Ascending aorta (tissue), 2 donors: ENCODE measurements around the gene SV2B. TPM values are rescaled to one million over a fixed set of nuclear protein-coding genes. Genes with fewer than 3 reads are reported as not detected.

ENCODE experiments used
- DNase-seq, 2 donors: peaks; one replicate each; pipeline ENCODE4 v3.0.0-alpha.2; 2019; ENCODE audit warnings: low spot score in 2 of 2
- H3K27ac ChIP-seq, 2 donors: fragments of 200-600 bp; sonication (generic); one replicate each; pipeline ENCODE4 v1.5.1; 2016 to 2017; ENCODE audit warnings: mild to moderate bottlenecking in 1 of 2
- H3K27me3 ChIP-seq: fragments of 200-600 bp; sonication (generic); one replicate; pipeline ENCODE4 v1.5.1; 2017
- H3K36me3 ChIP-seq, 2 donors: fragments of 200-600 bp; sonication (generic); one replicate each; pipeline ENCODE4 v1.5.1; 2016
- H3K4me1 ChIP-seq, 2 donors: fragments of 200-600 bp; sonication (generic); one replicate each; pipeline ENCODE4 v1.5.1; 2016 to 2017; ENCODE audit warnings: mild to moderate bottlenecking in 1 of 2
- H3K4me3 ChIP-seq, 2 donors: fragments of 200-600 bp; sonication (generic); one replicate each; pipeline ENCODE4 v1.5.1; 2016 to 2017; ENCODE audit warnings: mild to moderate bottlenecking in 1 of 2
- H3K9me3 ChIP-seq, 2 donors: fragments of 200-600 bp; sonication (generic); one replicate each; pipeline ENCODE4 v1.5.1; 2016
- CTCF ChIP-seq, 3 experiments: fragments of 200-600 bp in 2 of 3; fragments of 450-650 bp in 1 of 3; sonication (generic) in 2 of 3; IDR thresholded peaks; one replicate each; pipeline ENCODE4 v1.5.1; 2016 to 2019; ENCODE audit warnings: antibody characterized with exemption in 3 of 3, mild to moderate bottlenecking in 1 of 3, moderate library complexity in 1 of 3
- intact Hi-C: fragments of 100-400 bp; cut with DNase I; formaldehyde crosslinking; loops from one replicate; pipeline ENCODE4 v1.15.1; 2023
- total RNA-seq: library from RNA; depleted of rRNA; stranded (reverse); fragments of >200 nt; gene quantifications from one replicate; pipeline ENCODE4 v1.1.0, GENCODE V29; 2016

The SV2B gene
- total RNA-seq, 1 donor from 2014 or later: 0.11 TPM

- no peaks in the 10 kb centered on the region for H3K36me3 ChIP-seq
These were observed 108.3 kb downstream of the SV2B start for GRCh38 chr15:91208371-91208770.

GRCh38 chr15:91209318-91209717, 109.3 kb downstream of the SV2B start:
- H3K9me3 ChIP-seq: no peaks in the 10 kb centered on the region
- no peaks in the 10 kb centered on the region for H3K4me1 ChIP-seq
- H3K27ac ChIP-seq: no peak overlapping the region
- TF ChIP-seq CTCF (IDR thresholded peaks at IDR 0.05): no peak
- DNase-seq: no peak
- intact Hi-C loops: no loop called here
- H3K36me3 ChIP-seq: no peaks in the 10 kb centered on the region
- no peaks in the 10 kb centered on the region for H3K27me3 ChIP-seq
- no peak overlapping the region for H3K4me3 ChIP-seq

More at GRCh38 chr15:91208371-91208770, 108.3 kb downstream of the SV2B start:
- H3K4me1 ChIP-seq: no peaks in the 10 kb centered on the region
- no peak overlapping the region for H3K4me3 ChIP-seq
- DNase-seq: no peak
- TF ChIP-seq CTCF (IDR thresholded peaks at IDR 0.05): no peak
- no peak overlapping the region for H3K27ac ChIP-seq
- intact Hi-C loops: no loop called here
- no peaks in the 10 kb centered on the region for H3K27me3 ChIP-seq
- no peaks in the 10 kb centered on the region for H3K9me3 ChIP-seq

GRCh38 chr15:91209726-91210125, 109.7 kb downstream of the SV2B start:
- DNase-seq: no peak
- no peak overlapping the region for H3K27ac ChIP-seq
- intact Hi-C loops: no loop called here
- no peaks in the 10 kb centered on the region for H3K9me3 ChIP-seq
- H3K36me3 ChIP-seq: no peaks in the 10 kb centered on the region
- H3K27me3 ChIP-seq: no peaks in the 10 kb centered on the region
- TF ChIP-seq CTCF (IDR thresholded peaks at IDR 0.05): no peak
- H3K4me1 ChIP-seq: no peaks in the 10 kb centered on the region
- no peak overlapping the region for H3K4me3 ChIP-seq

- no peak for TF ChIP-seq CTCF (IDR thresholded peaks at IDR 0.05)
- intact Hi-C loops: no loop called here
These were observed 114.9 kb downstream of the SV2B start for GRCh38 chr15:91214675-91215590.

GRCh38 chr15:91216000-91216399, 115.9 kb downstream of the SV2B start:
- Histone ChIP-seq H3K27ac (no peak overlapping the region), H3K36me3 (no peaks in the 10 kb centered on the region), H3K4me1 (no peaks in the 10 kb centered on the region), H3K4me3 (no peak overlapping the region), H3K27me3 (no peaks in the 10 kb centered on the region), H3K9me3 (no peaks in the 10 kb centered on the region)
- intact Hi-C loops: no loop called here
- no peak for TF ChIP-seq CTCF (IDR thresholded peaks at IDR 0.05)
- no peak for DNase-seq

More at GRCh38 chr15:91214675-91215590, 114.9 kb downstream of the SV2B start:
- no peak for DNase-seq
- H3K4me1 ChIP-seq: no peaks in the 10 kb centered on the region
- no peak overlapping the region for H3K27ac ChIP-seq
- no peaks in the 10 kb centered on the region for H3K36me3 ChIP-seq
- no peaks in the 10 kb centered on the region for H3K9me3 ChIP-seq
- no peak overlapping the region for H3K4me3 ChIP-seq
- no peaks in the 10 kb centered on the region for H3K27me3 ChIP-seq
